ENCODE data around the gene RAE1. TPM values are rescaled to one million over a fixed set of nuclear protein-coding genes. Genes with fewer than 3 reads are reported as not detected.

The RAE1 gene
- total RNA-seq, 1 donor from 2014 or later: 31.8 TPM

GRCh38 chr20:57425150-57426013 lies 74.3 kb downstream of the RAE1 start:
- no peak for DNase-seq (ENCODE audit: low spot score in 2 of 2)
- no peak for FAIRE-seq

DNA sequence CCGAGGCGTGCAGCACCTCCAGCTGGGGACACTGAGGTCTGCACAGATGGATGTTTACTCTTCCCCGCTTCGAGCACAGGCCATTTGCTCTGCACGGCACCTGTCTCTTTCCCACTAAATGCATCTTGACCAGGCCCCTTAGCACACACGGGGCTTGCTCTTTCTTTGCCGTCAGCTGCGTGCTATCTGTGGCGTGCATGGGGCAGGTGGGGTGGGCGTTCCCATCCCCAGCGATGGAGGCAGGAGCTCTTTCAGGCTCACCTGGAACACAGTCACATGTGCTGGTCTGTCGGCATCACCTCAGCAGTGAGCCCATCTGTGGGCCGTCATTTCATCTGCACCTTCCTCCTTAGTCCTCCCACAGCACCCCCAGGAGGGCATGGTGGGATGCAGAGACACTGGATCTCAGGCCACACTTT lies 75.2 kb downstream of the RAE1 start:
- no peak for FAIRE-seq

DNA sequence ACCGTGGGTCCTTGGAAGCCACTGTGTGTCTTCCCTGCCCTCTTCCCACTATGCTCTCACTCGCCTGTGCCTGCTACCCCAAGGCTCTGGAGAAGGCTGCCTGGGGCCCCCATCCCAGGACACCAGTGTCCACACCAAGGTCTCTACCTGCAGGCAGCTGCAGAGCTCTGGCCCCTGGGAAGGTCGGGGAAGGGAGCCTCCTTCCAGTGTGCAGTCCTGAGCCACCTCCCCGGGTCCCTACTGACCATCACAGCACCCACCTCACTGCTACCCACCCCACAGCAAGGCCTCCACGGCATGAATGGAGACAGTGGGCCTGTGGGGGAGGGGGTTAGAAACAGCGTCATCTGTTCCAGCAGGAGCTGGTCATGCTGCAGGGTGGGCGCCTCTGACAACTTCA lies 75.8 kb downstream of the RAE1 start:
- DNase-seq (ENCODE audit: low spot score in 2 of 2) (no peak), FAIRE-seq (no peak)

More for the DNA sequence above, 75.2 kb downstream of the RAE1 start:
- DNase-seq (ENCODE audit: low spot score in 2 of 2): no peak

GRCh38 chr20:57428324-57429158 lies 77.5 kb downstream of the RAE1 start:
- FAIRE-seq: no peak
- peak; percentile 55 to 71 for DNase-seq (ENCODE audit: low spot score in 2 of 2)

Small RNA genes lying within 50 kb of the gene (small RNA-seq; reads per million reads assigned to genes)
- gene MIR4325: not detected
- gene RF00019: not detected
- not detected for gene RPL39P39

Other genes starting within 250 kb of the RAE1 start
- 9.4 TPM for gene BMP7, start 84.6 kb upstream of the RAE1 start, total RNA-seq
- not detected for gene SPO11, start 21.5 kb upstream of the RAE1 start, total RNA-seq
- 10.6 TPM for gene RBM38, start 40.1 kb downstream of the RAE1 start, total RNA-seq
- not detected for gene CTCFL, start 173.9 kb downstream of the RAE1 start, total RNA-seq
- gene PCK1, start 209.9 kb downstream of the RAE1 start, total RNA-seq: under 0.01 TPM

Measured in frontal cortex (tissue), 4 donors.